ENCODE measurements around the gene SHLD1. TPM values are rescaled to one million over a fixed set of nuclear protein-coding genes. Genes with fewer than 3 reads are reported as not detected.
A peak's percentile ranks its signal among the peaks of the same experiment; 100 is the strongest.
"Not testable (repeated sequence)": the region's sequence is repeated elsewhere in the genome, so short reads cannot be mapped to it uniquely, and the experiment has no call there.

SHLD1 gene, protein sequence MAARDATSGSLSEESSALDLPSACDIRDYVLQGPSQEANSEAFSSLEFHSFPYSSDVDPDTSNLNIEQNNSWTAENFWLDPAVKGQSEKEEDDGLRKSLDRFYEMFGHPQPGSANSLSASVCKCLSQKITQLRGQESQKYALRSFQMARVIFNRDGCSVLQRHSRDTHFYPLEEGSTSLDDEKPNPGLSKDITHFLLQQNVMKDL
- total RNA-seq = 4.7 and 5.1 TPM in 2 replicates
- 6.3 and 6.7 TPM in 2 replicates for polyA plus RNA-seq
- polyA plus RNA-seq (2011; cell fraction: cytosol; rRNA removed) = 6.3 and 7.6 TPM in 2 replicates
- 3.6 and 3.8 TPM in 2 replicates for polyA plus RNA-seq (2011; cell fraction: nucleus; rRNA removed)
- 3.6 and 5.3 TPM in 2 replicates for polyA plus RNA-seq (2012)
- polyA minus RNA-seq = 4.3 and 4.4 TPM in 2 replicates
- polyA minus RNA-seq (2011; cell fraction: cytosol; rRNA and poly(A)+ RNA removed) = not detected
- polyA minus RNA-seq (2011; cell fraction: nucleus; rRNA and poly(A)+ RNA removed) = 2.5 and 2.6 TPM in 2 replicates
- Bru-seq, nascent RNA = percentile 46 among the genes with signal in this experiment
- BruChase-seq, experiment 1, labeled RNA remaining after a 6-hour chase = percentile 39 among the genes with signal in this experiment
- BruChase-seq, experiment 2, labeled RNA remaining after a 2-hour chase = percentile 40 among the genes with signal in this experiment
- long read RNA-seq, transcript SHLD1-201 (3 exons, 1,154 nt) = minor isoform, 6 of 18 reads
- long read RNA-seq, transcript SHLD1-202 (3 exons, 585 nt) = major isoform, 9 of 18 reads
- long read RNA-seq, partial matches to known transcripts = 0 of 18 reads
- long read RNA-seq, other reads (novel, unspliced or antisense) = 3 of 18 reads

DNA sequence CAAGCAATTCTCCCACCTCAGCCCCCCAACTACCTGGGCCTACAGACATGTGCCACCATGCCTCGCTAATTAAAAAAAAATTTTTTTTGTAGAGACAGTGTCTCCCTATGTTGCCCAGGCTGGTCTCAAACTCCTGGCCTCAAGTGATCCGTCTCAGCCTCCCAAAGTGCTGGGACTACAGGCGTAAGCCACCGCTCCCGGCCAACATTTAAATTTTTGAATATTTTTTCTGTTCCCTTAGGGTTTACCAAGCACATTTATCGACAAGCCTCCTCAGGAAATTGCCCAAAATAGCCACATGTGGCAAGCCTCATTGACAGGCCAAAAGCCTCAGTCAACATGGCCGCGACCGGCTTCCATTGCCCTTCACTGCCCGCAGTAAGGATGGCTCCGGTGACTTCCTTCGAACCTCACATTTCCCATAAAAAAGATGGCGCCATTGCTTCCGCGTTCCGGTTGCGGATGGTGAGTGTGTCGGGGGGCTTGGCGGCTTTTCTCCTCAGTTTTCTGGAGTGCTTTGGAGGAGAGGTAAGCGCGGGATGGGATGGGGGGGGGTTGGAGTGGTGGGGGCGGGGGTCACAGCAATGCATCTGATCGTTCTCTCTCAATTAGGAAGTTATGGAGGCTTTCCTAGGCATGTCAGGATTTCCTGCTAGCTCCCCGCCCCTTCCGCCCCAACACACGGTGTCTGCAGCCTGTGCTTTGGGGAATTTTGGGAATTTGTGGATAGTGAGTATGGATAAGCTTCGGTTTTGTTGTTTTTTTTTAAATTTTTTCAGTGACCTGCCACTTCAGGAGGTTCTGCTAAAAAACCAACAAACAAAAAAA lies at the start of gene SHLD1:
TSS of gene SHLD1 (plus strand) at position 450 of the 828 bp plus-strand sequence. CDS start 22,465 bp downstream, outside the sequence.
- BruUV-seq (replicated peaks) = no TSS peak
- TF ChIP-seq MYC (IDR thresholded peaks at IDR 0.05; ENCODE audit: low read depth, low read length) (no peak), FOS (IDR thresholded peaks at IDR 0.05; ENCODE audit: borderline replicate concordance, insufficient read depth, low read length) (no peak), JUN (IDR thresholded peaks at IDR 0.05; ENCODE audit: borderline replicate concordance, insufficient read depth, insufficient read length, low read depth) (no peak), EZH2 (IDR thresholded peaks at IDR 0.05; ENCODE audit: borderline replicate concordance, low read depth, low read length, severe bottlenecking) (no peak)
- Histone ChIP-seq H3K27me3 (ENCODE audit: control insufficient read depth in 2 of 2, insufficient read depth in 2 of 2, low read length in 2 of 2) (no peaks in the 10 kb centered on the region), H4K20me1 (replicated peaks; ENCODE audit: control insufficient read depth, extremely low read depth, insufficient read depth, low read length) (no peaks in the 10 kb centered on the region), H3K36me3 (ENCODE audit: control insufficient read depth in 2 of 2, extremely low read depth in 1 of 2, insufficient read depth in 2 of 2, low read length in 2 of 2) (no peaks in the 10 kb centered on the region), H3K4me1 (ENCODE audit: control insufficient read depth, extremely low read depth, insufficient read depth, low read length) (no peaks in the 10 kb centered on the region), H3K79me2 (ENCODE audit: control insufficient read depth, insufficient read depth, low read length) (no peaks in the 10 kb centered on the region), H3K4me3 (replicated peaks in 1 of 3; ENCODE audit: insufficient read depth in 1 of 3, low read depth in 1 of 3, low read length in 3 of 3) (peak within 1 kb of the TSS; percentile 37 to 85 (median 76)), H3K9me1 (replicated peaks; ENCODE audit: control insufficient read depth, extremely low read depth, insufficient read depth, low read length) (no peaks in the 10 kb centered on the region), H3K27ac (ENCODE audit: insufficient read depth, low read depth, low read length) (peak within 1 kb of the TSS; percentile 57), H3K4me2 (ENCODE audit: insufficient read depth, low read length) (peak within 1 kb of the TSS; percentile 95), H3K9me3 (replicated peaks; ENCODE audit: control insufficient read depth, insufficient read depth, low read length) (no peaks in the 10 kb centered on the region), H2AFZ (ENCODE audit: low read depth, low read length) (peak within 1 kb of the TSS; percentile 68), H3K9ac (replicated peaks; ENCODE audit: extremely low read depth, insufficient read depth, low read length) (peak within 1 kb of the TSS; percentile 69)
- intact Hi-C loops (cut with micrococcal nuclease) (loop anchor here (1.0 kb wide), 2 partner anchors 26 to 200 kb away; partner anchors contain the start of genes MCM8 and TRMT6), dilution Hi-C loops (cut with MboI; ENCODE audit: extremely low pct_ligation_motif_present, low sequenced_read_pairs) (no loop called here)
- FAIRE-seq = peak; percentile 91
- DNase-seq (ENCODE audit: low read depth, low spot score) = peak; percentile 75
- POLR2A ChIA-PET = no interaction called here
- CTCF ChIA-PET = interaction anchor here (0.6 to 3.9 kb wide), 7 partner anchors 35 to 212 kb away, joined by 3 to 19 read pairs (median 4); no protein-coding TSS in a partner anchor

DNA sequence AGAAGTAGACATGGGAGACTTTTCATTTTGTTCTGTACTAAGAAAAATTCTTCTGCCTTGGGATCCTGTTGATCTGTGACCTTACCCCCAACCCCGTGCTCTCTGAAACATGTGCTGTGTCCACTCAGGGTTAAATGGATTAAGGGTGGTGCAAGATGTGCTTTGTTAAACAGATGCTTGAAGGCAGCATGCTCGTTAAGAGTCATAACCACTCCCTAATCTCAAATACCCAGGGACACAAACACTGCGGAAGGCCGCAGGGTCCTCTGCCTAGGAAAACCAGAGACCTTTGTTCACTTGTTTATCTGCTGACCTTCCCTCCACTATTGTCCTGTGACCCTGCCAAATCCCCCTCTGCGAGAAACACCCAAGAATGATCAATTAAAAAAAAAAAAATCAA lies 47.9 kb upstream of the SHLD1 start:
- CTCF ChIA-PET; H3K9ac ChIP-seq (replicated peaks; ENCODE audit: extremely low read depth, insufficient read depth, low read length); POLR2A ChIA-PET; dilution Hi-C loops (cut with MboI; ENCODE audit: extremely low pct_ligation_motif_present, low sequenced_read_pairs); H3K4me3 ChIP-seq (replicated peaks in 1 of 3; ENCODE audit: insufficient read depth in 1 of 3, low read depth in 1 of 3, low read length in 3 of 3); H3K79me2 ChIP-seq (ENCODE audit: control insufficient read depth, insufficient read depth, low read length); H3K27me3 ChIP-seq (ENCODE audit: control insufficient read depth in 2 of 2, insufficient read depth in 2 of 2, low read length in 2 of 2); H3K4me1 ChIP-seq (ENCODE audit: control insufficient read depth, extremely low read depth, insufficient read depth, low read length); intact Hi-C loops (cut with micrococcal nuclease); H4K20me1 ChIP-seq (replicated peaks; ENCODE audit: control insufficient read depth, extremely low read depth, insufficient read depth, low read length); BruUV-seq (replicated peaks); H3K36me3 ChIP-seq (ENCODE audit: control insufficient read depth in 2 of 2, extremely low read depth in 1 of 2, insufficient read depth in 2 of 2, low read length in 2 of 2); H2AFZ ChIP-seq (ENCODE audit: low read depth, low read length); H3K4me2 ChIP-seq (ENCODE audit: insufficient read depth, low read length); FAIRE-seq; H3K9me3 ChIP-seq (replicated peaks; ENCODE audit: control insufficient read depth, insufficient read depth, low read length); H3K9me1 ChIP-seq (replicated peaks; ENCODE audit: control insufficient read depth, extremely low read depth, insufficient read depth, low read length); H3K27ac ChIP-seq (ENCODE audit: insufficient read depth, low read depth, low read length); DNase-seq (ENCODE audit: low read depth, low spot score): not testable (repeated sequence)
